Stimulated activated CD4-positive, alpha-beta T cell treated with anti-CD3 and anti-CD28 coated beads, Interleukin-4, amount 100 ng/mL, for 24 hours (primary cell): ENCODE measurements around the gene THSD4.

Experiments
- DNase-seq: peaks from one replicate; pipeline ENCODE4 v3.0.0-alpha.2; 2020

THSD4 gene

GRCh38 chr15:71808311-71809020 lies 693.2 kb downstream of the THSD4 start:
- DNase-seq: no peak

- DNase-seq: no peak
Observed at GRCh38 chr15:71809346-71809745, 694.1 kb downstream of the THSD4 start.

- DNase-seq: no peak
Observed at GRCh38 chr15:71810256-71811035, 695.2 kb downstream of the THSD4 start, which contains the start of gene NR2E3. Gene NR2E3, plus strand, starts transcription at chr15:71810554. Its CDS starts 190 bp downstream, at chr15:71810744.

GRCh38 chr15:71811036-71811736 lies 695.9 kb downstream of the THSD4 start:
- no peak for DNase-seq

GRCh38 chr15:71811752-71812735 lies 696.8 kb downstream of the THSD4 start:
- DNase-seq: no peak

- DNase-seq: no peak
Observed at GRCh38 chr15:71812966-71813722, 697.9 kb downstream of the THSD4 start.

GRCh38 chr15:71813723-71814470 lies 698.6 kb downstream of the THSD4 start:
- DNase-seq: no peak

GRCh38 chr15:71815301-71815700 lies 700.0 kb downstream of the THSD4 start:
- DNase-seq: no peak

- no peak for DNase-seq
Observed at GRCh38 chr15:71817351-71817750, 702.1 kb downstream of the THSD4 start.

GRCh38 chr15:71820127-71820526 lies 704.9 kb downstream of the THSD4 start:
- no peak for DNase-seq

GRCh38 chr15:71821547-71822129 lies 706.4 kb downstream of the THSD4 start:
- DNase-seq: no peak

- no peak for DNase-seq
Observed at GRCh38 chr15:71822890-71823630, 707.8 kb downstream of the THSD4 start.

- no peak for DNase-seq
Observed at GRCh38 chr15:71823801-71824200, 708.5 kb downstream of the THSD4 start.

GRCh38 chr15:71825021-71825730 lies 709.9 kb downstream of the THSD4 start:
- DNase-seq: no peak

GRCh38 chr15:71826196-71826595 lies 710.9 kb downstream of the THSD4 start:
- no peak for DNase-seq

- no peak for DNase-seq
Observed at GRCh38 chr15:71830981-71831380, 715.7 kb downstream of the THSD4 start.
